ENCODE results near the gene LRRC2.
A peak's percentile ranks its signal among the peaks of the same experiment; 100 is the strongest.
"Not testable (repeated sequence)": the region's sequence is repeated elsewhere in the genome, so short reads cannot be mapped to it uniquely, and the experiment has no call there.

LRRC2 gene

DNA sequence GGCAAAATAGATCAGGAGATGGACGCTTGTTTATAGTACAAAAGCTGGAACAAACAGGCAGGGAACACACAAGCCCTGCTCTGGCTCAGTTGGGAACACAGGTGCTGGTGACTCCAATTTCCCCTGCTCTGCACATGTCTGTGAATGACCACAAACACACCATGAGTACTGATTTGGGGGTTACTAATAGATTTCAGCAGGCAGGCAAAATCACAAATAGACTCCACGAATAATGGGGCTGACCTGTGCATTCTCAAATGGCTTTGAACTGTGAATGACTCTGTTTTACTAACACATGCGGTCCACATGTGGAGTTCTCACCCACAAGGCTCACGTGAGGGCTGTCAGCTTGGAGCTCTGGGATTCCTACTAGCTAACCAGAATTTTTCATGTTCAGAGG, 64.4 kb downstream of the LRRC2 start:
- no peaks in the 10 kb centered on the region for H3K9me3 ChIP-seq (replicated peaks; ENCODE audit: low read length)
- peaks cover 19% of the 10 kb centered on the region for H3K4me1 ChIP-seq (ENCODE audit: control insufficient read depth, insufficient read depth, low read length)

DNA sequence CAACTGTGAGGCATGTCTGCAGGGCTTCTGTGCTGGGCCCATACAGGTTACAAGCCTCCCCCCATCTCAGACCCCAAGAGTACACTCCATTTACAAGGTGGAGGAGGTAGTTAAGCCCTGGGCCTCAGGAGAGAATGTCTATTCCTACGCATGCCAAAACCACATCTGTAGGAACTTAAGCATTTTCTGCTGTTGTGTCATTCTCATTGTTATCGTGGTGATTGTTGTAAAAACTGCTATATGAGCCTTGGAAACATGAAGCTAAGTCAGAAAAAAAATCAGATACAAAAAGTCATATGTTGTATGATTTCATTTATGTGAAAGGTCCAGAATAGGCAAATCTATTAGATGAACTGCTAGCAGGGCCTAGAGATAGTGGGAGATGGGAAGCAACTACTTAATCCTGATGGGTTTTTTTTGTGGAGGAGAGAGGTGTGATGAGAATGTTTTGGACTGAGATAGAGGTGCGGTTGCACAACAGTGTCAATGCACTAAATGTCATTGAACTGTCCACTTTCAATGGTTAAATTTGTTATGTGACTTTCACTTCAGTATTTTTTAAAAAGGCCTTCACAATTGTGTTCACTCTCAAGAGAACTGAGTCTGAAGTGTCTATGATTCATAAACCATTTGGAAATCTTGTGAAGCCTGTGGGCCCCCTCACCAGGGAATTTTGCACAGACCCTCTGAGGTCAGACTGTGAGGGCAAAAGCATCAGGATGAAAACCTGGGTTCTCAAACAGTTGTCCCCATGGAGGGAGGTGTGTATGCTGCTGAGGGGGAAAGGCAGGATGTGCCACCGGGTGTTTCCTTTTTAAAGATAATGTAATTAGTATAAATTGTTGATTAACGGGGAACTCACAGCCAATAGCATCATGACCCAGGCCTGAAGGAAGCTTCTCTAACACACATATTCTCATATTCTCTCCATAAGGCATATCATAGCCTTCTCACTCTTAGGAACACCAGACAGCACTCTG, 65.2 kb downstream of the LRRC2 start:
- H3K4me3 ChIP-seq (ENCODE audit: low read length) = no peak overlapping the region
- H3K36me3 ChIP-seq (ENCODE audit: insufficient read depth, low read length) = no peaks in the 10 kb centered on the region
- H3K9me3 ChIP-seq (replicated peaks; ENCODE audit: low read length) = no peaks in the 10 kb centered on the region
- H3K4me1 ChIP-seq (ENCODE audit: control insufficient read depth, insufficient read depth, low read length) = peaks cover 26% of the 10 kb centered on the region
- H3K27me3 ChIP-seq (ENCODE audit: control insufficient read depth, insufficient read depth, low read length) = no peaks in the 10 kb centered on the region
- H3K4me2 ChIP-seq (ENCODE audit: low read length) = no peak overlapping the region
- H3K9ac ChIP-seq (ENCODE audit: low read depth, low read length) = no peak overlapping the region

More for the DNA sequence above, 64.4 kb downstream of the LRRC2 start:
- Histone ChIP-seq H3K36me3 (ENCODE audit: insufficient read depth, low read length) (no peaks in the 10 kb centered on the region), H3K4me3 (ENCODE audit: low read length) (no peak overlapping the region), H3K9ac (ENCODE audit: low read depth, low read length) (no peak overlapping the region), H3K27me3 (ENCODE audit: control insufficient read depth, insufficient read depth, low read length) (no peaks in the 10 kb centered on the region), H3K4me2 (ENCODE audit: low read length) (no peak overlapping the region)

DNA sequence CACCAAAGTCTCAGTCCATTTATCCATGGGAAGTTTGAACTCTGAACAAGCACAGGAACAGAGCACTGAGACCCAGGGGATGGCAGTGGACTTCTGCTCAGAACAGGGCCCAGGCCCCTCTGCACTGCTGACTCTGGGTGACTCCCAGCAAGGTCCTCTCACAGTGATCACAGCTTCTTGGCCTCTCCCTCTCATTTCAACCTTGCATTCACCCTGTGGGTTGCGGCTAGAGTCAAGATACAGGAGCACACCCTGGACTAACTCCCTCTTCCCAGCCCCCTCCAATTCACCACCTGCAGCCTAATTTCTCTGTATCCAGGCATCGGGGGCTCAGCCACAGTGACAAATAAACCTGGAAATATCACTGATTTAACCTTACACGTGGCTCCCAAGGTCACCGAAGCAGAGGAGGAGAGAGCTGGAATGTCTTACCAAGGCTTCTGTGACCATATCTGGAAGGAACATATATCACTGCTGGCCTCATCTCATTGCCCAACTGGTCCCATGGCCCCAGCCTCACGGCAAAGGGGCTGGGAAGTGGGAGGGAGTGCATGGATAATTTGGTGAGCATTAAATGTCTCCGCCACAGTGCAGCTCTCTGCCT, 67.1 kb downstream of the LRRC2 start:
- no peak overlapping the region for H3K4me2 ChIP-seq (ENCODE audit: low read length)
- H3K4me1 ChIP-seq (ENCODE audit: control insufficient read depth, insufficient read depth, low read length) = peaks cover 30% of the 10 kb centered on the region
- H3K4me3 ChIP-seq (ENCODE audit: low read length) = no peak overlapping the region
- H3K9me3 ChIP-seq (replicated peaks; ENCODE audit: low read length) = no peaks in the 10 kb centered on the region
- H3K27me3 ChIP-seq (ENCODE audit: control insufficient read depth, insufficient read depth, low read length) = no peaks in the 10 kb centered on the region
- no peak overlapping the region for H3K9ac ChIP-seq (ENCODE audit: low read depth, low read length)
- no peaks in the 10 kb centered on the region for H3K36me3 ChIP-seq (ENCODE audit: insufficient read depth, low read length)

DNA sequence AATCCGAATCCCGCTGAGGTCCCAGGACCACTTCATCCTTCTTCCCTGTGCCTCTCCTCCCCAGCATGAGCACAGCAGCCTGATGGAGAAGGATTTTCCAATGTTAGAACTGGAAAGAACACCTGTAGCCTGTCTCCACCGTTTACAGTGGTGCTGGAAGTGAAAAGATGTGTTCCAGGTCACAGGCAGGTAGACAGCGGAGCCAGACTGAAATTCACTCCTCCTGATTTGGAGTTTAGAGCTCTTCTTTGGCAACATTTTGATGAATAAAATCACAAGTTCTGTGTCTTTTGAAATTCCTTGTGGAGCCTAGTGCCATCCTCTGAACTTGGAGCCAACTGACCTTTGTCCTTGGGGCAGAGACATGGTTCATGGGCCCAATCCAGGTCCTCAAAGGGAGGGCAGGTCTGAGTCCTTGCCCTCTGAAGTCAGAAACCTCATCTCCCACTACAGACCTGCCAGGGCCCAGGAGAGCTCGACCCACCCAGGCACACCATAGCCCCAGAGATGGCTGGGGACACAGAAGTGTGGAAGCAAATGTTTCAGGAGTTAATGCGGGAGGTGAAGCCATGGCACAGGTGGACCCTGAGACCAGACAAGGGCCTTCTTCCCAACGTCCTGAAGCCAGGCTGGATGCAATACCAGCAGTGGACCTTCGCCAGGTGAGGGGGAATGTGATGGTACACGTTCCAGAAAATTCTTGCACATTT, 68.4 kb downstream of the LRRC2 start, which contains the start of gene RTP3:
Gene RTP3, plus strand, starts transcription at position 421 of the 710 bp plus-strand sequence. Its CDS starts 87 bp downstream, at position 508.
- Histone ChIP-seq H3K9me3 (replicated peaks; ENCODE audit: low read length) (no peaks in the 10 kb centered on the region), H3K4me1 (ENCODE audit: control insufficient read depth, insufficient read depth, low read length) (peaks cover 25% of the 10 kb centered on the region), H3K27me3 (ENCODE audit: control insufficient read depth, insufficient read depth, low read length) (no peaks in the 10 kb centered on the region), H3K9ac (ENCODE audit: low read depth, low read length) (no peak within 1 kb of the TSS), H3K4me3 (ENCODE audit: low read length) (no peak within 1 kb of the TSS), H3K4me2 (ENCODE audit: low read length) (no peak within 1 kb of the TSS), H3K36me3 (ENCODE audit: insufficient read depth, low read length) (no peaks in the 10 kb centered on the region)

DNA sequence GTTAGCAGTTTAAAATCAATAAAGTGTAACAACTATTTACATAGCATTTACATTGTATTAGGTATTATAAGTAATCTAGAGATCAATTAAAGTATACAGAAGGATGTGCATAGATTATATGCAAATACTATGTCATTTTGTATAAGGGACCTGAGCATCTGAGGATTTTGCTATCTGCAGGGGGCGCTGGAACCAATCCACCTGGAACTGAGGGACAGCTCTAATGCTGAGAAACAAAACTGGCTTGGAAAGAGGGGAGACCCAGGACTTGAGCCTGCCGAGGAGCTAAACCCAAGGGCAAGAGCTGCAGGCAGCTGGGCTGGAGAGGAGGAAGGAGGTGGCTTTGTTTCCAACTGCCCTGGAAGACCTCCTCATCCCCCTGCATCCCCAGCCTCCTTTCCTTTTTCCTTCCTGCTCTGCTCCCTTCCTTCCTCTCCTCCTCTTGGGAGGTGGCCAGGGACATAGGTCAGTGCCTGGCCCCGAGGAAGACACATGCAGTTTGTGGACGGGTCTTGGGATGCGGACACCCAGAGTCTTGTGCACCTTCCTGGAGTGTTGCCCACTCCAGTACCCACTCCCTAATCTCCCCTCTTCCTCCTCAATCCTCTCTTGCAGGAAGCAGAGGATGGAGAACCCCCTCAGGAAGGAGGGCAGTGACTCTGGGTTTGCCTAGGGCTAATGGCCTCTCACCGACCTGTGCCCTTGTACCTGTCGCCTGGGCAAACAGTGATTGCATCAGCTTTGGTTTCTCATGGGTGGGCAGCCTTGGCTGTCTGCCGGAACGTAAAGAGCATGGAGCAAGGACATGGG, 69.2 kb downstream of the LRRC2 start:
- peaks cover 26% of the 10 kb centered on the region for H3K4me1 ChIP-seq (ENCODE audit: control insufficient read depth, insufficient read depth, low read length)
- no peaks in the 10 kb centered on the region for H3K36me3 ChIP-seq (ENCODE audit: insufficient read depth, low read length)
- H3K4me3 ChIP-seq (ENCODE audit: low read length) = no peak overlapping the region
- H3K9ac ChIP-seq (ENCODE audit: low read depth, low read length) = no peak overlapping the region
- H3K27me3 ChIP-seq (ENCODE audit: control insufficient read depth, insufficient read depth, low read length) = no peaks in the 10 kb centered on the region
- no peaks in the 10 kb centered on the region for H3K9me3 ChIP-seq (replicated peaks; ENCODE audit: low read length)
- H3K4me2 ChIP-seq (ENCODE audit: low read length) = no peak overlapping the region

DNA sequence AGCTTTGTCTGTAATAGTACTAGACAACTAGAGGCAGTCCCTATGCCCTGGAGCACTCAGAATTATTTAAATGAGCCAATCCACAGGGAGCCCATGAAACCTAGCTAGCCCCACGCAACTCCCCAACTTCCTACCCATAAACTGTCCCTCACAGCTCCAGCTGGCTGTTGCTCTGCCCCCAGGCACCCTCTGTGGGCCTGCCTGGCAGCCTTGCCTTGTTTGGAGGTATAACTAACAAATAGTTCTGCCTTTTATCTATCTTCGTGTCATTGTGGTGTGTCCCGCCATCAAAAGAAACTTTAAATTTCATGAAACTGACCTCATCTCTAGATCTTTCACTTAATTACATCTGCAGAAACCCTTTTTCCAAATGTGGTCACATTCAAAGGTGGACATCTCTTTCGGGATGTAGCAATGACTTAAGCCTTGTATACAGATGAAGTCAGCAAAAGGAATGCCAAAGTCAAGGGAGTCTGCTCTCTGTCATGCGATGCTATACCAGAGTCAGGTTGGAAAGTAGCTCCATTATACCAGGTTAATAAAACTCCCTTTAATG, 70.1 kb downstream of the LRRC2 start:
- Histone ChIP-seq H3K27me3 (ENCODE audit: control insufficient read depth, insufficient read depth, low read length) (no peaks in the 10 kb centered on the region), H3K4me3 (ENCODE audit: low read length) (peak overlapping the region; percentile 18), H3K36me3 (ENCODE audit: insufficient read depth, low read length) (no peaks in the 10 kb centered on the region), H3K9me3 (replicated peaks; ENCODE audit: low read length) (no peaks in the 10 kb centered on the region), H3K4me1 (ENCODE audit: control insufficient read depth, insufficient read depth, low read length) (peaks cover 29% of the 10 kb centered on the region), H3K4me2 (ENCODE audit: low read length) (peak overlapping the region; percentile 48), H3K9ac (ENCODE audit: low read depth, low read length) (no peak overlapping the region)

DNA sequence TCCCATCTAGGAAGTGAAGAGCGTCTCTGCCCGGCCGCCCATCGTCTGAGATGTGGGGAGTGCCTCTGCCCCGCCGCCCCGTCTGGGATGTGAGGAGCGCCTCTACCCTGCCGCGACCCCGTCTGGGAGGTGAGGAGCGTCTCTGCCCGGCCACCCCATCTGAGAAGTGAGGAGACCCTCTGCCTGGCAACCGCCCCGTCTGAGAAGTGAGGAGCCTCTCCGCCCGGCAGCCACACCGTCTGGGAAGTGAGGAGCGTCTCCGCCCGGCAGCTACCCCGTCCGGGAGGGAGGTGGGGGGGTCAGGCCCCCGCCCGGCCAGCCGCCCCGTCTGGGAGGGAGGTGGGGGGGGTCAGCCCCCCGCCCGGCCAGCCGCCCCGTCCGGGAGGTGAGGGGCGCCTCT, 71.6 kb downstream of the LRRC2 start:
- H3K27me3 ChIP-seq (ENCODE audit: control insufficient read depth, insufficient read depth, low read length); H3K4me3 ChIP-seq (ENCODE audit: low read length); H3K9ac ChIP-seq (ENCODE audit: low read depth, low read length); H3K36me3 ChIP-seq (ENCODE audit: insufficient read depth, low read length); H3K9me3 ChIP-seq (replicated peaks; ENCODE audit: low read length); H3K4me2 ChIP-seq (ENCODE audit: low read length): not testable (repeated sequence)
- H3K4me1 ChIP-seq (ENCODE audit: control insufficient read depth, insufficient read depth, low read length) = peaks cover 33% of the 10 kb centered on the region

DNA sequence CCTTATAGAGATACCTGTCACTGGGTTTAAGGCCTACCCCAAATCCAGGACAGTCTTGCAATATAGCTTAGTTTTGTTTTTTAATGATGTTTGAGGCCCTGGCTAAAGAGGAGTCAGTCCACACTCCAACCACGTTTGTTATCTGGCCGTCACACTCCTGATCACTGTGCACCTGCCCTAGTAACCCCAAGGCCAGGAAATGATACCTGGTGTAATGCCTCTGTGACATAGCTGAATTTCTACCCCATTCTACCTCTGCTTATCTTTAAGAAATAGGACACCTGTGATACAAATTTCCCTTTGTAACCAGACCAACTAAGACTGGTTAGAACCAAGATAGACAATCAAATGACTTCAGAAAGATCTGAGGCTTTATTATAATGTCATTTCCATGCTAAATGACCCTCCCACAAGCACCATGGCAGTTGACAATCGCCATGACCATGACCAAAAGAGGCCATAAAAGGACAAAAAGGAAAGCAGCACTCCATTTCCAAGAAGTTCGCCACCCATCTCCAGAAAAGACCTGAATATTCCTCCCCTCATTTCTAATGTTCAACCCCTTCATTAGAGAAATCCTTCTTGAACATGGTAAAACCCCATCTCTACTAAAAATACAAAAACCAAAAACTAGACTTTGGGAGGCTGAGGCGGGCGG, 73.1 kb downstream of the LRRC2 start:
- no peaks in the 10 kb centered on the region for H3K36me3 ChIP-seq (ENCODE audit: insufficient read depth, low read length)
- peaks cover 40% of the 10 kb centered on the region for H3K4me1 ChIP-seq (ENCODE audit: control insufficient read depth, insufficient read depth, low read length)
- no peaks in the 10 kb centered on the region for H3K27me3 ChIP-seq (ENCODE audit: control insufficient read depth, insufficient read depth, low read length)
- no peak overlapping the region for H3K9ac ChIP-seq (ENCODE audit: low read depth, low read length)
- no peaks in the 10 kb centered on the region for H3K9me3 ChIP-seq (replicated peaks; ENCODE audit: low read length)
- H3K4me3 ChIP-seq (ENCODE audit: low read length) = no peak overlapping the region
- H3K4me2 ChIP-seq (ENCODE audit: low read length) = no peak overlapping the region

DNA sequence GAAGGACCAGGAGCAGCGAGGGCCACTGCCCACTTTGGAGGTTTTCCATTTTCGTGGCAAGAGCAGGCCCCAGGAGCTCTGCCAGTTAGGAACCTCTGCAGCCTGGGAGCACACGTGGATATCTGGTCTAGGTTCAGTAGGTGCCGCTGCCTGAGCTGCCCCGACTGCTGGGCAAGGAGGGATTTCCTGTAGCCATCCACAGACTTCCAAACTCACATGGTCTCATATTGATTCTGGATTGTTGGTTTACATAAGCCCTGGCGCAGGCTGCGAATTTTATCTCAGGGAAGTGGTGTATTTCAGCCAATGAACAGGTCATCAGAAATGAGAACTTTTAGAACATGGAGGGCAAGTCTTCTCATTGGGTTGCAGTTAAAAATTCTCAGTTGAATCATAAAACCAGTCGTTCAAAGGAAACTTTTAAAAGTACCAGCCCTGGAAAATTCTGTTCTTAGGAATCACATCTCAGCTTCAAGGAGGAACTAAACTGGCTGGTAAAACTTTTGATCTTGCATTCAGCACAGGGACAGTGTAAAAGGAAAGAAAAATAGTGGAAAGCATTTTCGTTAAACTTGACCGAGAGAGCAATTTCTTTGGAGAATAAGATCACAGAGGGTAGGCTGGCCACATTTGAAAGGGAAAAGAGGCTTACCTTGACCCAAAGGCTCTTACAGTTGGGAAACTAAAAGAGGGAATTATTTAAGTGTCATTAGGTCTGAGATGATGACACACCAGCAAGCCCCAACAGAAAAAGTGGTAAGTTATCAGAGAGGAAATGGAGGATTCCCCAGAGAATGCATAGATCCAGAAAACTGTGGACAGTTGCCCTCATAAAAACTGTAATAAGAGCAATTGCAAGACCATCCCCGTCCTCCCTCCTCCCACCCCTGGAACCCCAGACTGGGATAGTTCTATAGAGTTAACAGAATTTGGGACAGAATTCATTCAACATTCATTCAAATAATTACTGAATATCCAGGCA, 74.7 kb downstream of the LRRC2 start:
- Histone ChIP-seq H3K36me3 (ENCODE audit: insufficient read depth, low read length) (no peaks in the 10 kb centered on the region), H3K4me1 (ENCODE audit: control insufficient read depth, insufficient read depth, low read length) (peaks cover 38% of the 10 kb centered on the region), H3K4me3 (ENCODE audit: low read length) (no peak overlapping the region), H3K9me3 (replicated peaks; ENCODE audit: low read length) (no peaks in the 10 kb centered on the region), H3K4me2 (ENCODE audit: low read length) (no peak overlapping the region), H3K27me3 (ENCODE audit: control insufficient read depth, insufficient read depth, low read length) (no peaks in the 10 kb centered on the region), H3K9ac (ENCODE audit: low read depth, low read length) (no peak overlapping the region)

Measured in skeletal muscle satellite cell (primary cell).